Stimulated activated CD4-positive, alpha-beta T cell treated with anti-CD3 and anti-CD28 coated beads, Interleukin-12 subunit alpha, Interleukin-12 subunit beta, amount 100 ng/mL, for 4 hours (primary cell): Measurements from ENCODE around the gene SP100.
"Not testable (repeated sequence)": the region's sequence is repeated elsewhere in the genome, so short reads cannot be mapped to it uniquely, and the experiment has no call there.

Experiments used
- DNase-seq: peaks from one replicate; pipeline ENCODE4 v3.0.0-alpha.2; 2020

SP100 gene

DNA sequence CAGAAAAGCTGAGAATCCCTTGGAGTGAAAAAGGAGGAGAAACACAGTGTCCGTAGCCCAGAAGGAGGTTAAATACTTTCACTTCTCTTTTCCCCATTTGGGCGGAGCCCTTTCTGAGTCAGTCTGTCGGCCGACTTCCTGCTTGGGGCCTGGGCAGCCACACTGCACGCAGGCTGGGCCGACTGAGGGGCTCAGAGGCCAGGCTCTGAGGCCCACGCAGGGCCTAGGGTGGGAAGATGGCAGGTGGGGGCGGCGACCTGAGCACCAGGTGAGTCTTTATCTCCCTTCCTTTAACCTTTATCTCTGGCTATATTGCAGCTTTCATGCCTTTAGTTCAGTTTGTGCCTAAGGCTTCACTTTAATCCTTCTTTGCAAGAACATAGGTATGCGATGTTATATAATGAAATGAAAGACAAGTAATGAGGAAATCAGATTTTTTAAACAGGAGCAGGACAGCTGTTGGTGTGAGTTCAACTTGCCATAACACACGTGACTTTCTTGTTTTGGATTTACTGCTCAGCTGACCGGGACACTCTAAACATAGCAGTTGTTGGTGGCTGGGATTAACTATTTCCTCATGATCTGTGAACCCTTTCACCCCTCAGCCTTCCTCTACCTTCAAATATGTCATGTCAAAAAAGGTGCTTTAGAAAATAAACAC lies at the start of gene SP100:
Gene SP100 (plus strand): TSS at position 141 of the 661 bp plus-strand sequence. CDS start 96 bp downstream, at position 237.
- peak; percentile 63 for DNase-seq

- DNase-seq, result no peak
Measured at GRCh38 chr2:230382108-230382507, 33.9 kb upstream of the SP100 start.

- DNase-seq, result no peak
Measured at GRCh38 chr2:230383453-230383852, 32.5 kb upstream of the SP100 start.

- DNase-seq, result no peak
Measured at GRCh38 chr2:230384986-230385385, 31.0 kb upstream of the SP100 start.

- DNase-seq, result no peak
Measured at GRCh38 chr2:230394301-230394700, 21.7 kb upstream of the SP100 start.

DNA sequence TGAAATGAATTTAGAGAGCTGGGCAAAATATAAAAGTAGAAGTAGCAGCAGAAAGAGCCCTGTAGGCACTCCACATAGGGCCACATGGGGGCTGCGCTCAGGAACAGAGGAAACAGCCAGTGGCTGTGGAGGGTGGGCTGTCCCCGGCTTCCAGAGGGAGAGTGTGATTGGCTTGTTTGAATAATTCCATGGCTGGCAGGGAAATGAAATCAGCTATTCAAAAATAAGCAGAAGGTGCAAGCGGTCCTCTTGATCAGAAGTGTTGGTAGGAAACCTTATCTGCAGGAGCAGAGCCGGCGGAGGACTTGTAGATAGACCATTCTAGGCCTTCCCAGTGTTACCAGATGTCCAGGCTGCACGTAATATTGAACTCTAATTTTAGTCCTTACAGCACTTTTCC lies 17.3 kb upstream of the SP100 start:
- DNase-seq, result not testable (repeated sequence)

- DNase-seq, result no peak
Measured at GRCh38 chr2:230400041-230400440, 16.0 kb upstream of the SP100 start.

- no peak for DNase-seq
Measured at GRCh38 chr2:230400454-230400853, 15.5 kb upstream of the SP100 start.

DNA sequence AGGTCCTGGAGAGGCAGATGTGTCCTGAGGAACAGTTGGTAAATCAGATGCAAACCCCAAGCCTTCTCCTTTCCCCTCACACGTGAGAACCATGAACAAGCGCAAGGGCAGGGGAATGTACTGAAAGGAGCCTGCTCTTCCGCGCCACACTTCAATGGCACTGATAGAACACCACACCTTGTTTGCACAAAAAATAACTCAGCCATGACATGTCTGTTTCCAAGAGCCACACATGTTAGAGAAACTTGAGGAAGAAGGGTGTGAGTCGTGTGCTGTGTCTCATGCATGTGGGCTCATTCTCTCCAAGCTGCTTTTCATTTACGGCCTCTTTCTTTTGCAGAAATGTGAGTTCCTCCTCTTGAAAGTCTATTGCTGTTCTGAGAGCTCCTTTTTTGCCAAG lies 15.0 kb upstream of the SP100 start:
- not testable (repeated sequence) for DNase-seq

DNA sequence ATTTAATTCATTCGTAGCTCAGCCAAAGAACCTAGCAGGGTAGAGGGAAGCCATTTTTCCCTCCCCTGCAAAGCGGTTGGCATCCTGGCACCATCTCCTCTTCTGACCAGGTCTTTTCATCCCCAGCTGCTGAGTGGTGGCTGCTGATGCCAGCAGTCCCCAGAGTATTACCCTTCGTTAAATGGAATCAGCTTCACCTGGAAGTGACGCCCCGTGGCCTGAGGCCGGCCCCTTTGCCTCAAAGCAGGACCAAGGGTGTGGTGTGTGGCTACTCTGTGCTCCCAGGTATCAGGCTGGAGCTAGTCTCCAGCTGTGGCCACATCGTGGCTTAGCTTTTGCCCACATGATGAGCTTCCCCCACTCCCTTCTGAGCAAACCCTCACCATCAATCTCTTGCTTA lies 12.3 kb upstream of the SP100 start:
- no peak for DNase-seq

GRCh38 chr2:230405824-230406223 lies 10.2 kb upstream of the SP100 start:
- no peak for DNase-seq

DNA sequence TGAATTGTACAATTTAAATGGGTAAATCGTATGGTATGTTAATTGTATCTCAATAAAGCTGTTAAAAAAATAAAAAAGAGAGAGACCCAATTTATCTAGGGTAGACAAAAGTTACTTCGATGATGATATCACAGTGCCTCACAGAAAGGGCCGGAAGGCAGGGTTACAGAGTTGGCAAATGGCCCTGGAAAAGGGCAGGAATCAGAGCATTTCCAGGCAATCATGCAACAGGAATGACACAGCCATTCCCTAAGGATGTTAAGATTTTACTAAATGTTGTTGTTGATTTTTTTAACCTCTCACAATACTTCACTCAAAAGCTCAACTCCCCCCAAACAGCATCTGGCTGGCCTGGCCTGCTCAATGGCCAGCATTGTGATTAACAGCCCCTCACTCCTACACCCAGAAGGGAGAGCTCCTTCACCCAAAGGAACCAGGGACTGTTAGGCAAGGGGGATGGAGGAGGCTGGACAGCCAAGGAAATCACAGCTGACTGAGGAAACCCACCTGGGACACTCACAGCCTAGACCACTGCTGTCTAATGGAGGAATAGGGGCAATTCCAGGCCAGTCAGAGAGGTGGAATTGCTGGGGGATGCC lies 7.7 kb upstream of the SP100 start:
- DNase-seq, result no peak

GRCh38 chr2:230409316-230409715 lies 6.7 kb upstream of the SP100 start:
- not testable (repeated sequence) for DNase-seq

- no peak for DNase-seq
Measured at GRCh38 chr2:230410263-230410662, 5.7 kb upstream of the SP100 start.

DNA sequence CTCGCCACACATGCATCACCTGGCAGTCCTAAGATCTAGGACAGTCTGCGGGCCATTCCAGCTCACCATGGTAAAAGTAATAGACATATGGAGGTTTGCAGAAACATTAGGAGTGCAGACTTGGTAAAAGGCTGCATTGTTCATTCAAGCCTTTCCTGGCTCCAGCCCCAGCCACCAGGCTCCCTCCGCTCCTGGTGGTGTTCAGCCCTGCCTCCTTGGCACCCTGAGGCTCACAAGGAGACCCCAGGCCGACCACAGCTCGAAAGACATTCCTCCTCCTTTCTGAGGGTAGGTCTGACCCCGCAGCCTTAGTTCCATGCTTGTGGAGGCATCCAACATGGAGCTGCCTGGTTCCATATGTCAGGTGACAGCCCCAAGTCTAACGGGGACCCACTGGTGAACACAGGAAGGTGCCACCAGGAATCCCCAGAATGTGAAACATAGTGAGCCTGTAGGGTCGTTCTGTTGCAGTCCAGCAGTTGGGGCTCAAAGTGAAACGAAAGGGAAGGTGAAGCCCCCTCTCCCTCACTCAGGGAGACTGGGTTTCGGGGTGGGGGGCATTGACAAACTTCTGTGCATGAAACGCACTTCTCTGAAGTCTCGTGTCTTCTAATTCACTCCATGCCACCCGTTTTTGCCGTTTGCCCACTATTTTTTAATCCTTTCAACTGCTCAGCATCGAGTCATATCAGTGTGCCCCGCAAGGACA lies 5.0 kb upstream of the SP100 start:
- DNase-seq, result no peak

GRCh38 chr2:230411570-230412370 lies 4.2 kb upstream of the SP100 start:
- DNase-seq, result peak; percentile 49

- no peak for DNase-seq
Measured at GRCh38 chr2:230412371-230412711, 3.7 kb upstream of the SP100 start.

- no peak for DNase-seq
Measured at GRCh38 chr2:230412846-230413245, 3.2 kb upstream of the SP100 start.

GRCh38 chr2:230413479-230413878 lies 2.5 kb upstream of the SP100 start:
- DNase-seq, result no peak

- DNase-seq, result no peak
Measured at GRCh38 chr2:230414302-230414701, 1.7 kb upstream of the SP100 start.

DNA sequence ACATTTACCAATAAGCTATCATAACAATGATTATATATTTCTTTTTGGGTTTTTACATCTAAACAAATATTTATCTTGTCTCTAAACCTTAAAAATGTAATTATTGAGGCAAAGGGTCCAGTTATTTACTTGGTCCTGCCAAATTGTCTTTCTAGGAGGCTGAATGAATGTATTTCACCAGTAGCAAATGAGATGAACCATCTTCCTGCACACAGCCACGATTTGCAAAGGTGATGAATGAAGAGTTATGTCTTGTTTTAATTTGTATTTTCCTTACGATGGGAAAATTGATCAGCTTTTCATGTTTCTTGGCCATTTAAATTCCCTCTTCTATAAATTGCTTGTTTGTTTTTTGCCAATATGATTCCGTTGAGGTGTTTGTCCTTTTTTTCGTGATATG lies 1.4 kb downstream of the SP100 start:
- no peak for DNase-seq

- no peak for DNase-seq
Measured at GRCh38 chr2:230418341-230419016, 2.5 kb downstream of the SP100 start.

- DNase-seq, result no peak
Measured at GRCh38 chr2:230419181-230419580, 3.2 kb downstream of the SP100 start.
